OCI-LY3 (cell line): ENCODE results near the gene HOXB1.

ENCODE experiments used
- EZH2phosphoT487 ChIP-seq: fragments of 200-600 bp; shearing (Covaris generic); IDR thresholded peaks from 2 replicates; pipeline ENCODE4 v1.6.1; 2018; ENCODE audit warnings: antibody characterized with exemption, mixed run types, low read depth
- TF ChIP-seq, protein P1 (sequence below): fragments of 200-600, 300-600 bp; sonication (generic); IDR thresholded peaks from 2 replicates; pipeline ENCODE4 v1.5.1; 2014; ENCODE audit warnings: antibody characterized with exemption, low read length, low read depth

DNA sequence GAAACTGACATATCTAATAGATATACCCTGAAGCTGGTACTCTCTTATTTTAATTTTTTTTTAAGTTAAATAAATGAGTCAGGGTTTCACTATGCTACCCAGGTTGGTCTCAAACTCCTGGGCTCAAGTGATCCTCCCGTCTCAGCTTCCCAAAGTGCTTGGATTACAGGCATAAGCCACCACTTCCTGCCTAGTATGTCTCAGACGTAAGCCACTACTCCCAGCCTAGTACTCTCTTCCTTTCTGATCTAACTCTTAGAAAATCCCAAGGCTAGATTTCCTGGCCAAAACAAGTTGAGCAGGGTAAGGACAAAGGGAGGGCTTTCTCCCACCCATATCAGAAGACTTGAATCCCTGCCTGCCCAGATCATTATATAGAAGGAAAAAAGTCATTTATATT lies 33.7 kb downstream of the HOXB1 start:
- TF ChIP-seq, protein P1, sequence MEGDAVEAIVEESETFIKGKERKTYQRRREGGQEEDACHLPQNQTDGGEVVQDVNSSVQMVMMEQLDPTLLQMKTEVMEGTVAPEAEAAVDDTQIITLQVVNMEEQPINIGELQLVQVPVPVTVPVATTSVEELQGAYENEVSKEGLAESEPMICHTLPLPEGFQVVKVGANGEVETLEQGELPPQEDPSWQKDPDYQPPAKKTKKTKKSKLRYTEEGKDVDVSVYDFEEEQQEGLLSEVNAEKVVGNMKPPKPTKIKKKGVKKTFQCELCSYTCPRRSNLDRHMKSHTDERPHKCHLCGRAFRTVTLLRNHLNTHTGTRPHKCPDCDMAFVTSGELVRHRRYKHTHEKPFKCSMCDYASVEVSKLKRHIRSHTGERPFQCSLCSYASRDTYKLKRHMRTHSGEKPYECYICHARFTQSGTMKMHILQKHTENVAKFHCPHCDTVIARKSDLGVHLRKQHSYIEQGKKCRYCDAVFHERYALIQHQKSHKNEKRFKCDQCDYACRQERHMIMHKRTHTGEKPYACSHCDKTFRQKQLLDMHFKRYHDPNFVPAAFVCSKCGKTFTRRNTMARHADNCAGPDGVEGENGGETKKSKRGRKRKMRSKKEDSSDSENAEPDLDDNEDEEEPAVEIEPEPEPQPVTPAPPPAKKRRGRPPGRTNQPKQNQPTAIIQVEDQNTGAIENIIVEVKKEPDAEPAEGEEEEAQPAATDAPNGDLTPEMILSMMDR: no peak
- no peak for TF ChIP-seq EZH2phosphoT487
